ENCODE data around the gene TTC31.
"Not testable (repeated sequence)": the region's sequence is repeated elsewhere in the genome, so short reads cannot be mapped to it uniquely, and the experiment has no call there.

The TTC31 gene

GRCh38 chr2:74482801-74483674, at the start of gene TTC31, which contains the start of gene CCDC142:
Gene TTC31, plus strand, starts transcription at chr2:74483081. Its CDS starts 15 bp downstream, at chr2:74483096.
Gene CCDC142, minus strand, starts transcription at chr2:74482998. Its CDS starts 161 bp downstream, at chr2:74482837.
- peak; percentile 94 for DNase-seq

GRCh38 chr2:74436111-74436805, 46.6 kb upstream of the TTC31 start:
- DNase-seq: no peak

GRCh38 chr2:74436848-74437695, 45.8 kb upstream of the TTC31 start:
- no peak for DNase-seq

GRCh38 chr2:74438248-74438647, 44.6 kb upstream of the TTC31 start:
- no peak for DNase-seq

- DNase-seq: no peak
Observed at GRCh38 chr2:74439373-74439772, 43.5 kb upstream of the TTC31 start.

- DNase-seq: no peak
Observed at GRCh38 chr2:74439803-74440377, 43.0 kb upstream of the TTC31 start.

- DNase-seq: peak; percentile 76
Observed at GRCh38 chr2:74440378-74441169, 42.3 kb upstream of the TTC31 start.

- DNase-seq: no peak
Observed at GRCh38 chr2:74441170-74441689, 41.7 kb upstream of the TTC31 start.

- DNase-seq: peak; percentile 27
Observed at GRCh38 chr2:74441690-74442482, 41.0 kb upstream of the TTC31 start, which contains the start of gene RTKN. Gene RTKN, minus strand, starts transcription at chr2:74441937. Its CDS starts 121 bp downstream, at chr2:74441816.

- not testable (repeated sequence) for DNase-seq
Observed at GRCh38 chr2:74442483-74443297, 40.2 kb upstream of the TTC31 start.

GRCh38 chr2:74444498-74445318, 38.2 kb upstream of the TTC31 start:
- no peak for DNase-seq

GRCh38 chr2:74447230-74447999, 35.5 kb upstream of the TTC31 start:
- DNase-seq: no peak

- DNase-seq: no peak
Observed at GRCh38 chr2:74448771-74449170, 34.1 kb upstream of the TTC31 start.

GRCh38 chr2:74450570-74451190, 32.2 kb upstream of the TTC31 start:
- DNase-seq: no peak

GRCh38 chr2:74454654-74455511, 28.0 kb upstream of the TTC31 start, which contains the start of gene INO80B:
Gene INO80B, plus strand, starts transcription at chr2:74455087. Its CDS starts 30 bp downstream, at chr2:74455117.
- DNase-seq: peak; percentile 94

- peak; percentile 63 for DNase-seq
Observed at GRCh38 chr2:74457129-74457548, 25.7 kb upstream of the TTC31 start.

Data from NCI-H1105 treated with DMSO at 0.1 percent for 48 hours (cell line).